Peyer's patch (tissue), 4 donors: ENCODE measurements around the gene STON2. TPM values are rescaled to one million over a fixed set of nuclear protein-coding genes. Genes with fewer than 3 reads are reported as not detected.
"Not testable (repeated sequence)": the region's sequence is repeated elsewhere in the genome, so short reads cannot be mapped to it uniquely, and the experiment has no call there.

Source experiments
- DNase-seq, 3 donors: peaks; one replicate each; pipeline ENCODE4 v3.0.0-alpha.2; 2017 to 2019
- H3K27ac ChIP-seq, 4 donors: fragments of 200-600 bp; sonication (generic); one replicate each; pipeline ENCODE4 v1.5.1; 2016 to 2019
- H3K27me3 ChIP-seq, 2 donors: fragments of 200-600 bp; sonication (generic); one replicate each; pipeline ENCODE4 v1.5.1; 2019
- H3K36me3 ChIP-seq, 3 donors: fragments of 200-600 bp; sonication (generic); one replicate each; pipeline ENCODE4 v1.5.1; 2016 to 2019
- H3K4me1 ChIP-seq, 4 donors: fragments of 200-600 bp; sonication (generic); one replicate each; pipeline ENCODE4 v1.5.1; 2016 to 2019
- H3K4me3 ChIP-seq, 4 donors: fragments of 200-600 bp; sonication (generic); 1 replicate in 3 of 4; 2 replicates in 1 of 4; pipeline ENCODE4 v1.5.1; 2016 to 2019; ENCODE audit warnings: mild to moderate bottlenecking in 1 of 4
- H3K9me3 ChIP-seq, 4 donors: fragments of 200-600 bp; sonication (generic); one replicate each; pipeline ENCODE4 v1.5.1; 2016 to 2019; ENCODE audit warnings: mild to moderate bottlenecking in 1 of 4
- POLR2A ChIP-seq, 2 donors: fragments of 450-650 bp; IDR thresholded peaks; one replicate each; pipeline ENCODE4 v1.5.1; 2017; ENCODE audit warnings: antibody characterized with exemption in 2 of 2, mild to moderate bottlenecking in 2 of 2, moderate library complexity in 2 of 2
- total RNA-seq, 4 donors: library from RNA; depleted of rRNA; stranded (reverse); fragments of >200 nt; gene quantifications; one replicate each; pipeline ENCODE4 v1.1.0, GENCODE V29; 2016
- TF ChIP-seq, protein P1 (sequence below), 6 experiments: fragments of 450-650 bp in 4 of 6; fragments of 200-600 bp in 2 of 6; sonication (generic) in 1 of 6; IDR thresholded peaks; one replicate each; pipeline ENCODE4 v1.5.1; 2017 to 2019; ENCODE audit warnings: antibody characterized with exemption in 6 of 6, mild to moderate bottlenecking in 3 of 6, moderate library complexity in 1 of 6

Gene STON2
- total RNA-seq, 4 donors from 2014 or later: 6.3 to 25.3 (median 13.9) TPM

DNA sequence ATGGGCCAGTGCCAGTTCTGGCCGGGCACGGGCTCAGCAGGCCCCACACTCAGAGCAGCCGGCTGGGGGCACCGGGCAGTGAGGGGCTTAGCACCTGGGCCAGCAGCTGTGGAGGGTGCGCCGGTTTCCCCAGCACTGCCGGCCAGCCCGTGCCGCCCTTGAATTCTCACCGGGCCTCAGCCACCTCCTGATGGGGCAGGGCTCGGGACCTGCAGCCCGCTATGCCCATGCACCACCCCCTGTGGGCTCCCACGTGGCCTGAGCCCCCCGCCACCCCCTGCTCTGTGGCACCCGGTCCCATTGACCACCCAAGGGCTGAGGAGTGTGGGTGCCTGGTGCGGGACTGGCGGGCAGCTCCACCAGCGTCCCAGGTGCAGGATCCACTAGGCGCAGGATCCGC is 164.0 kb downstream of the STON2 start:
- no peaks in the 10 kb centered on the region for H3K9me3 ChIP-seq
- no peaks in the 10 kb centered on the region for H3K4me1 ChIP-seq
- H3K36me3 ChIP-seq: no peaks in the 10 kb centered on the region
- no peak for DNase-seq
- no peak overlapping the region for H3K27ac ChIP-seq
- no peak overlapping the region for H3K4me3 ChIP-seq
- no peak for TF ChIP-seq POLR2A (IDR thresholded peaks at IDR 0.05)
- TF ChIP-seq, protein P1, sequence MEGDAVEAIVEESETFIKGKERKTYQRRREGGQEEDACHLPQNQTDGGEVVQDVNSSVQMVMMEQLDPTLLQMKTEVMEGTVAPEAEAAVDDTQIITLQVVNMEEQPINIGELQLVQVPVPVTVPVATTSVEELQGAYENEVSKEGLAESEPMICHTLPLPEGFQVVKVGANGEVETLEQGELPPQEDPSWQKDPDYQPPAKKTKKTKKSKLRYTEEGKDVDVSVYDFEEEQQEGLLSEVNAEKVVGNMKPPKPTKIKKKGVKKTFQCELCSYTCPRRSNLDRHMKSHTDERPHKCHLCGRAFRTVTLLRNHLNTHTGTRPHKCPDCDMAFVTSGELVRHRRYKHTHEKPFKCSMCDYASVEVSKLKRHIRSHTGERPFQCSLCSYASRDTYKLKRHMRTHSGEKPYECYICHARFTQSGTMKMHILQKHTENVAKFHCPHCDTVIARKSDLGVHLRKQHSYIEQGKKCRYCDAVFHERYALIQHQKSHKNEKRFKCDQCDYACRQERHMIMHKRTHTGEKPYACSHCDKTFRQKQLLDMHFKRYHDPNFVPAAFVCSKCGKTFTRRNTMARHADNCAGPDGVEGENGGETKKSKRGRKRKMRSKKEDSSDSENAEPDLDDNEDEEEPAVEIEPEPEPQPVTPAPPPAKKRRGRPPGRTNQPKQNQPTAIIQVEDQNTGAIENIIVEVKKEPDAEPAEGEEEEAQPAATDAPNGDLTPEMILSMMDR (IDR thresholded peaks at IDR 0.05): no peak
- no peaks in the 10 kb centered on the region for H3K27me3 ChIP-seq

DNA sequence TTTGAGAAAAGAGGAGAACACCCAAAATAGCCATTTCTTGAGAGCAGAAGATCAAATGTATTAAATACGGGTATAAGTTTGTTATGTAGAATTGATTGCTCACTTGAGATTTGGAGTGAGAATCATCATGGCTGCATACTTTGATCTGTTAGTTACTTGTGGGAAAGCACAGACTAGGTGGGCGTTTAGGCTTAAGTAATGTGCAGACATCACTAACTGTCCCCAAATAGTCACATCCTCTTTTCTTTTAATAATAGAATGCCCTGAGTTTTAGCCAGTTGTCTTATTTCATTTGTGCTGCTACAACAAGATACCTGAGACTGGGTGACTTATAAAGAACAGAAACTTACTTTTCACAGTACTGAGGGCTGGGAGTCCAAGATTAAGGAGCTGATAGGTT is 165.0 kb downstream of the STON2 start:
- no peak overlapping the region for H3K4me3 ChIP-seq
- H3K36me3 ChIP-seq: no peaks in the 10 kb centered on the region
- DNase-seq: no peak
- no peaks in the 10 kb centered on the region for H3K9me3 ChIP-seq
- no peak for TF ChIP-seq POLR2A (IDR thresholded peaks at IDR 0.05)
- TF ChIP-seq, protein P1 (IDR thresholded peaks at IDR 0.05): no peak
- H3K4me1 ChIP-seq: no peaks in the 10 kb centered on the region
- H3K27me3 ChIP-seq: no peaks in the 10 kb centered on the region
- no peak overlapping the region for H3K27ac ChIP-seq

DNA sequence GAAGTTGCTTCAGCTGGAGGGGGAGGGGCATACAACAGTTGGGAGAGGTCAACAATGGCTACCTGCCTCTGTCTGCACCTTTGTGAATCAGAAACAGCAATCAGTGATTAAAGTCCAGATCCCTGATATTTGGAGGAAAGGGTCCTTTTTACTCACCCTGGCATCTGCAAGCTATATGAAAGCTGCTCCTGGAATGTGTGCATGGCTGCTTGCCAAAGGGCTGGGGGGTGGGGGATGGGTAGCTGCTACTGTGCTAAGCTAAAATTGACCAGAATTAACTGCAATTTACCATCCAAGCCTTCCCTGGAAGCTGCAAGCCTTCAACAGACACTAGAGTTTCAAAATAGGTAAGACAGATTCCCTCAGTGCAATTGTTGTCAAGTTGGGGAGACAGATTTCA is 165.8 kb downstream of the STON2 start:
- TF ChIP-seq, protein P1 (IDR thresholded peaks at IDR 0.05): no peak
- no peak for TF ChIP-seq POLR2A (IDR thresholded peaks at IDR 0.05)
- Histone ChIP-seq H3K4me1 (no peaks in the 10 kb centered on the region), H3K4me3 (no peak overlapping the region), H3K36me3 (no peaks in the 10 kb centered on the region), H3K9me3 (no peaks in the 10 kb centered on the region), H3K27me3 (no peaks in the 10 kb centered on the region), H3K27ac (no peak overlapping the region)
- no peak for DNase-seq

DNA sequence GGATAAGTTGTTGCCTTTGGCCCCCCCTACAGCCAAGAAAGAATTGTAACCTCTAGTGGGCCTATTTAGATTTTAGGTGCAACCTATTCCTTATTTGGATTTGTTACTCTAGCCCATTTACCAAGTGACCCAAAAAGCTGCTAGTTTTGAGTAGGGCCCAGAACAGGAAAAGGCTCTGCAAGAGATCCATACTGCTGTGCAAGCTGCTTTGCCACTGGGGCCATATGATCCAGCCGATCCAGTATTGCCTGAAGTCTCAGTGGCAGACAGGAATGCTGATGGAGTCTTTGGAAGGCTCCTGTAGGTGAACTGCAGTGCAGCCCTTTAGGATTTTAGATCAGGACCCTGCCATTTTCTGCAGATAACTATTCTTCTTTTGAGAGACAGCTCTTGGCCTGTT is 166.5 kb downstream of the STON2 start:
- Histone ChIP-seq H3K27me3 (no peaks in the 10 kb centered on the region), H3K4me1 (no peaks in the 10 kb centered on the region), H3K27ac (no peak overlapping the region), H3K9me3 (no peaks in the 10 kb centered on the region), H3K4me3 (no peak overlapping the region), H3K36me3 (no peaks in the 10 kb centered on the region)
- TF ChIP-seq, protein P1 (IDR thresholded peaks at IDR 0.05): no peak
- TF ChIP-seq POLR2A (IDR thresholded peaks at IDR 0.05): no peak
- DNase-seq: no peak

DNA sequence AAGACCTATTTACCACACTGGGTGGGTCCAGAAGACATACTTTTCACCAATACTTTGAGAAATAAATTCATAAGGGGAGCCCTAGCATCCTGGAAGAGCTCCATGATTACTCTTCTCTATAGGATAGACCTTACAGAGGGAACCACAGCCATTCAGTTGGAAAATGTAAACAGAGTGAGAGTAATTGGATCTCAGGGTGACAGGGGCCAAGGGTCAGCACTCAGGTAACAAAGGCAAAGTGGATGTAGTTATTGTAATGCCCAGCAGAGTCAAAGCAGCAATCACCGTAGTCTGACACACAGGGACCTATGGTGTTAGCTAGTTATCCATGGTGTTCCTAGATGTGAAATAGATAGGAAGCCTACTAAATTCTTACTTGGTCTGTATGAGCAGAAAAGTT is 168.6 kb downstream of the STON2 start:
- Histone ChIP-seq H3K9me3 (no peaks in the 10 kb centered on the region), H3K4me3 (no peak overlapping the region), H3K36me3 (no peaks in the 10 kb centered on the region), H3K27me3 (no peaks in the 10 kb centered on the region), H3K4me1 (no peaks in the 10 kb centered on the region), H3K27ac (no peak overlapping the region)
- TF ChIP-seq, protein P1 (IDR thresholded peaks at IDR 0.05): no peak
- no peak for TF ChIP-seq POLR2A (IDR thresholded peaks at IDR 0.05)
- no peak for DNase-seq

DNA sequence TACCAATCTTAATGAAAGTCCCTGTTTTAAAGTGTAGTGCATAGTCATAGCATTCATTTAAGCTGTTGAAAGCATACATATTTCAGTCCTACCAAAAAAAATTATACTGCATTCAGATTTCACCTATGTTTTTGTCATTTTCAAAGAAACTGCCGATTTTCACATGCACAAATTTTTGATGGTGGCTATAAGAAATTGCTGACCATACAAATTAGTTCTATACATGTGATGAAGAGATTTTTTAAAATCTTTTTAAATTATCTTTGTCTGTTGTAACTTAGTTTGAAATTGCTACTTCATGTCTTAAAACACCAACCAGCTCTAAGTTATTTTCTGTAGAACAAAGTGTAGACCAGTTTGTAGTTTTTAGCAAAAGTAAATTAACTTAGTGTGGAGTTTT is 175.9 kb downstream of the STON2 start:
- Histone ChIP-seq H3K27me3 (no peaks in the 10 kb centered on the region), H3K4me1 (peaks cover 0 to 5% (median 0%) of the 10 kb centered on the region in 4 donors), H3K36me3 (no peaks in the 10 kb centered on the region), H3K4me3 (no peak overlapping the region), H3K9me3 (no peaks in the 10 kb centered on the region), H3K27ac (no peak overlapping the region)
- DNase-seq: no peak
- no peak for TF ChIP-seq POLR2A (IDR thresholded peaks at IDR 0.05)
- TF ChIP-seq, protein P1 (IDR thresholded peaks at IDR 0.05): no peak

DNA sequence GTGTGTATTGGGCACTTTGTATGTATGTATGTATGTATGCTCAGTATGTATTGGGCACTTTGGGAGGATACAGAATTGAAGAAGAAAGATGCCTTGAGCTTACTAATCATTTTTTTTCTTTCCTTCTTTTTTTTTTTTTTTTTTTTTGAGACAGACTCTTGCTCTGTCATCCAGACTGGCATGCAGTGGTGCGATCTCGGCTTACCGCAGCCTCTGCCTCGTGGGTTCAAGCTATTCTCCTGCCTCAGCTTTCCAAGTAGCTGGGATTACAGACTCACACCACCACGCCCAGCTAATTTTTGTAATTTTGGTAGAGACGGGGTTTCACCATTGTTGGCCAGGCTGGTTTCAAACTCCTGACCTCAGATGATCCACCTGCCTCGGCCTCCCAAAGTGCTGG is 176.3 kb downstream of the STON2 start:
- H3K27me3 ChIP-seq, H3K4me1 ChIP-seq, H3K9me3 ChIP-seq, H3K36me3 ChIP-seq, DNase-seq, H3K27ac ChIP-seq, H3K4me3 ChIP-seq: not testable (repeated sequence)
